ENCODE measurements around the gene SLC12A6.
A peak's percentile ranks its signal among the peaks of the same experiment; 100 is the strongest.
"Not testable (repeated sequence)": the region's sequence is repeated elsewhere in the genome, so short reads cannot be mapped to it uniquely, and the experiment has no call there.

Gene SLC12A6

DNA sequence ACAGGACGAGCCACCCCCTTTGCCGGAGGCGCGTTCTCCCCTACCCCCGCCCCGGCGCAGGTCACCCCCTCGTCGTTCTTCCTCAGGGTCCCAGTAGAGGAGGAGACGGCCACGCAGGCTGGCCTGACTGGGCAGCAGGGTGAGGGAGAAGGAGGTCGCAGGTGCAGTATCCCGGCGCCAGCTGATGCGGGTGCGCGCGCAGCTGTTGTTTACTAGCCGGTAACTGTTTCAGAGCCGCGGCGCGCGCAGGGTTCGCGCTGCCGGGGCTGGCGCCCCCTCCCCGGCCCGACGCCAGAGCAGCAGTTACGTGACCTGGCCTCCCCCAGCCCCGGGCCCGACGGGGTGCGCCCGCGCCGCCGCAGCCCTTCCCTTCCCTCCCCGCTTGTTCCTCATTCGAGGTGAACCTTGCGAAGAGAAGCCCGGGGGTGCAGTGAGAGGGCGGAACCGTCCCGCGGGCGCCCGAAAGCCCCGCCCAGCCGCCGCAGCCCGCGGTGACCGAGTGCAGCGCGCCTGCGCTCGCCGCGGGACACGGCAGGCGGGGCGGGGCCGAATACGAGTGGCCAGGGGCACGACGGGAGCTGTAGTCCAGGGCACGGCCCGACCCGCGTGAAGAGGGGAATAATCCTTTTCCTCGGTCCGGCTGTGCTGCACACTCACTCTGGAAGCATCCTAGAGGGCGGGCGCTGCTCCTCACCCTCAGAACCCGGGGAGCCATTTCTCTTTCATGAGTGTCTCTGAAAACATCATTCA is at the start of gene SLC12A6:
Gene SLC12A6, minus strand, starts transcription at position 225 of the 750 bp plus-strand sequence. CDS start 1,101 bp downstream, outside the sequence.
- POLR2A ChIA-PET: interaction anchor here (0.7 to 1.4 kb wide), 7 partner anchors 9 to 295 kb away, joined by 3 to 7 read pairs (median 4); partner anchors contain the start of gene LPCAT4
- DNase-seq (ENCODE audit: low read depth, low spot score): peak; percentile 44
- peak within 1 kb of the TSS; percentile 95 for H3K4me3 ChIP-seq (ENCODE audit: low read depth, low read length)
- CTCF ChIA-PET: interaction anchor here (0.7 to 2.4 kb wide), 6 partner anchors 8 to 128 kb away, joined by 3 to 9 read pairs (median 3); partner anchors contain the start of gene KATNBL1
- TF ChIP-seq, protein P1, sequence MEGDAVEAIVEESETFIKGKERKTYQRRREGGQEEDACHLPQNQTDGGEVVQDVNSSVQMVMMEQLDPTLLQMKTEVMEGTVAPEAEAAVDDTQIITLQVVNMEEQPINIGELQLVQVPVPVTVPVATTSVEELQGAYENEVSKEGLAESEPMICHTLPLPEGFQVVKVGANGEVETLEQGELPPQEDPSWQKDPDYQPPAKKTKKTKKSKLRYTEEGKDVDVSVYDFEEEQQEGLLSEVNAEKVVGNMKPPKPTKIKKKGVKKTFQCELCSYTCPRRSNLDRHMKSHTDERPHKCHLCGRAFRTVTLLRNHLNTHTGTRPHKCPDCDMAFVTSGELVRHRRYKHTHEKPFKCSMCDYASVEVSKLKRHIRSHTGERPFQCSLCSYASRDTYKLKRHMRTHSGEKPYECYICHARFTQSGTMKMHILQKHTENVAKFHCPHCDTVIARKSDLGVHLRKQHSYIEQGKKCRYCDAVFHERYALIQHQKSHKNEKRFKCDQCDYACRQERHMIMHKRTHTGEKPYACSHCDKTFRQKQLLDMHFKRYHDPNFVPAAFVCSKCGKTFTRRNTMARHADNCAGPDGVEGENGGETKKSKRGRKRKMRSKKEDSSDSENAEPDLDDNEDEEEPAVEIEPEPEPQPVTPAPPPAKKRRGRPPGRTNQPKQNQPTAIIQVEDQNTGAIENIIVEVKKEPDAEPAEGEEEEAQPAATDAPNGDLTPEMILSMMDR (IDR thresholded peaks at IDR 0.05; ENCODE audit: insufficient read depth, low read length, missing control alignments): no peak

DNA sequence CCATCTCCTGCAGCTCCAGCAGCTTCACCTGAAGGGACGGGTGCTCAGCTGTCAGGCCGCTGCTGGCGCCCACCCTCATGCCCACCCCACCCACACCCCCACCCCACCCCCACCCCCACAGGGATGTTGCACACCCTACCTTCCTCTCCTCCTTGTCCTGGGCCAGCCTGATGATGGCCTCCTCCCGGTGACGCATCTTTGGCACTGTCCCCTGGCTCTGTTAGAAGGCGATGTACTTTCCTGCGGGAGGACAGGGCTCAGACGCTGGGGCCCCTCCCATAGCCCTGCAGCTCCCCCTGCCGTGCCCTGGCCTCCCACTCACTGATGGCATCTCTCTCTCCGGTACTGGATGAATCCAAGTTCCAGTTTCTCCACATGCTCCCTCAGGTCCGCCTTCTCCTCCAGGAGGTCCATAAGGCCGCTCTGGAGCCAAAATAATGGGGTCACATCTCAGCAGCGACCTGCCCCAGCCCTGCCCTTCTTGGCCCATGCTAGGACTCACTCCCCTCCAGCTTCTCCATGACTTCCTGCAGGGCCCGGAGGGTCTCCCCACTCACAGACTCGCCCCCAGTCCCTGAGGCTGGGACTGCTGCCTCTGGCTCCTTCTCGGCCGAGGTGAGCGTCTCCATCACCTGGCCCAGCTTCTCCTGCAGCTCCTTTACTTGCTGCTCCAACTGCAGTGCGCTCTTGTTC is 44.4 kb upstream of the SLC12A6 start:
- CTCF ChIA-PET; DNase-seq (ENCODE audit: low read depth, low spot score); POLR2A ChIA-PET; H3K4me3 ChIP-seq (ENCODE audit: low read depth, low read length): not testable (repeated sequence)

DNA sequence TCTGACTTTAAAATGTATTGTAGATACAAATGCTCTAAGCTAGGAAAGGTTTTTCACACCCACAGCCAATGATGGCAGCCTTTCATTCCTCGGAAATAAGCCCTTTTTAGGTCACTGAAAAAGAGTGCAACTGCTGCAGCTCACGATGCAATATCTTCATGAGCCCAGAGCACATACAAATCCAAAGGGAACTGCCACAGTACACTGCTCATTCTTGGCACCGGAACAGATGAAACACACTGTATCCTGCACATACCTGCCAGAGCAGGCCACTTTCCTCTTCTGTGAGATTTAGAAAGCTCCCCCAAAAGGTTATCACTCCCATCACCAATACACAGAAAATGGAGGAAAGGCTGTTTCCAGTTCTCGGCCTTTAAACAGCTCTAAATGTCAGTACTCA is 42.9 kb upstream of the SLC12A6 start:
- DNase-seq (ENCODE audit: low read depth, low spot score); CTCF ChIA-PET; POLR2A ChIA-PET; H3K4me3 ChIP-seq (ENCODE audit: low read depth, low read length): not testable (repeated sequence)

DNA sequence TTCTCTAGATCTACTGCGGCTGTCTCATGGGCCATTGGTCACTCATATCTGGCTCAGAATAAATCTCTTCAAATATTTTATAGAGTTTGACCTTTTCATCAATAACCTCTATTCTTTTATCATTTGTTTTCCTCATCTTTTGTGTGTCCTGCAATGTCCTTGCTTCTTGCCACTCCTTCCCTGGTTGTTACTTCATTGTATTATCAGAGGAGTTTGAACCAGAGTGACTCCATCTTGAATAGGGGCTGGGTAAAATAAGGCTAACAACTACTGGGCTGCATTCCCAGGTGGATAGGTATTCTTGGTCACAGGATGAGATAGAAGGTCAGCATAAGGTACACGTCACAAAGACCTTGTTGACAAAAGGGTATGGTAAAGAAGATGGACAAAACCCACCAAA is 39.3 kb upstream of the SLC12A6 start:
- CTCF ChIA-PET: interaction anchor here (1.6 kb wide), 1 partner anchor 9 kb away, joined by 13 read pairs; the partner anchor contains the start of gene LPCAT4
- POLR2A ChIA-PET: interaction anchor here (1.0 kb wide), 1 partner anchor 167 kb away, joined by 3 read pairs; the partner anchor contains the start of gene KATNBL1
- H3K4me3 ChIP-seq (ENCODE audit: low read depth, low read length): no peak overlapping the region
- TF ChIP-seq, protein P1 (IDR thresholded peaks at IDR 0.05; ENCODE audit: insufficient read depth, low read length, missing control alignments): no peak
- no peak for DNase-seq (ENCODE audit: low read depth, low spot score)

DNA sequence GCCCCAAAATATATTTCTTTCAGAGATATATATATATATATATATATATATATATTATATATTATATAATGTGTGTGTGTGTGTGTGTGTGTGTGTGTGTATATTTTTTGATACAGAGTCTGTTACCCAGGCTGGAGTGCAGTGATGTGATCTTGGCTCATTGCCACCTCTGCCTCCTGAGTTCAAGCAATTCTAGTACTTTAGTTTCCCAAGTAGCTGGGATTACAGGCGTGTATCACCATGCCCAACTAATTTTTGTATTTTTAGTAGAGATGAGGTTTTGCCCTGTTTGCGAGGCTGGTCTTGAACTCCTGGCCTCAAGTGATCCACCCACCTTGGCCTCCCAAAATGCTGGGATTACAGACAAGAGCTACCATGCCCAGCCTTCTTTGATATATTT is 38.0 kb upstream of the SLC12A6 start:
- CTCF ChIA-PET: interaction anchor here (0.6 to 1.6 kb wide), 2 partner anchors 8 to 14 kb away, joined by 3 to 13 read pairs; partner anchors contain the start of gene LPCAT4
- DNase-seq (ENCODE audit: low read depth, low spot score); H3K4me3 ChIP-seq (ENCODE audit: low read depth, low read length); POLR2A ChIA-PET: not testable (repeated sequence)

DNA sequence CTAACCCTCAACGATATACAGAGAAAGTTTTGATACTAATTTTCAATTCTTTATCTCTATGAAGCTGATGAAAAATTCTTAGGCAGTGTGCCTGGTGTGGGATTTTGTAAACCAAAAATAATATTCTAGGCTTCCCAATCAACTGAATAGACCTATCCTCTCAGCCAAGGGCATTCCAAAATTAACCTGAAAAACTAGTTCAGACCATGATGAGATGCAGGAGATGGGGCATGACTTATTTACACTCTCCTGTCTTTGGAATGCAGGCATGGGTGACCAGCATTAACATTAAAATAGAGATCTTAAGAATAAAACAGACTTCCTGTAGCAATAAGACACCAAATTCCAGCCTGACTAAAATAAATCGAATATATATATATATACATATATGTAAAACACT is 37.2 kb upstream of the SLC12A6 start:
- POLR2A ChIA-PET: no interaction called here
- no peak overlapping the region for H3K4me3 ChIP-seq (ENCODE audit: low read depth, low read length)
- CTCF ChIA-PET: no interaction called here
- no peak for DNase-seq (ENCODE audit: low read depth, low spot score)
- TF ChIP-seq, protein P1 (IDR thresholded peaks at IDR 0.05; ENCODE audit: insufficient read depth, low read length, missing control alignments): no peak

DNA sequence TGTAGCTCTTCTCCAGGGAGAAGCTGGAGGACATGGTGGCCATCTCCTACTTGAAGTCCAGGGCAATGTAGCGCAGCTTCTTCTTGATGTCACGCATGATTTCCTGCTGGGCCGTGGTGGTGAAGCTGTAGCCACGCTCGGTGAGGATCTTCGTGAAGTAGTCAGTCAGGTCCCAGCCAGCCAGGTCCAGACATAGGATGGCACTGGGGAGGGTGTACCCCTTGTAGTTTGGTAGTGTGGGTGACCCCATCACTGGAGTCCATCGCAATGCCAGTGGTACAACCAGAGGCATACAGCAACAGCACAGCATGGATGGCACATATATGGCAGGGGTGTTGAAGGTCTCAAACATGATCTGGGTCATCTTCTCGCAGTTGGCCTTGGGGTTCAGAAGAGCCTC is 36.4 kb upstream of the SLC12A6 start:
- H3K4me3 ChIP-seq (ENCODE audit: low read depth, low read length): no peak overlapping the region
- POLR2A ChIA-PET: no interaction called here
- TF ChIP-seq, protein P1 (IDR thresholded peaks at IDR 0.05; ENCODE audit: insufficient read depth, low read length, missing control alignments): no peak
- DNase-seq (ENCODE audit: low read depth, low spot score): no peak
- CTCF ChIA-PET: no interaction called here

Data from AG04449 (cell line).